H1 (cell line): ENCODE data around the gene STAC2. TPM values are rescaled to one million over a fixed set of nuclear protein-coding genes. Genes with fewer than 3 reads are reported as not detected.

Experiments used
- CTCF ChIA-PET: fragments of 300-600 bp; sonication (Branson Sonifier 250); formaldehyde crosslinking; loops from one replicate; lab custom pipeline; 2021; ENCODE audit not compliant: partially characterized antibody; lab: Charles Lee
- POLR2A ChIA-PET: fragments of 300-600 bp; sonication (Branson Sonifier 250); formaldehyde crosslinking; loops from one replicate; lab custom pipeline; 2021; ENCODE audit warnings: inconsistent platforms; ENCODE audit not compliant: partially characterized antibody; lab: Charles Lee
- DNase-seq, 2 experiments: peaks; one replicate each; pipeline versions ENCODE4 v3.0.0 to v3.0.0-alpha.2; 2010 to 2022; ENCODE audit warnings: low spot score in 2 of 2, low read depth in 1 of 2, mixed read lengths in 1 of 2
- FAIRE-seq: peaks from 2 replicates; lab custom pipeline; 2011; peaks lifted over from hg19 to GRCh38; lab: Jason Lieb, UNC
- H2AFZ ChIP-seq: 2 replicates; pipeline ENCODE4 v1.8.1; 2012; ENCODE audit warnings: low read length, inconsistent platforms
- H2AK5ac ChIP-seq: 2 replicates; pipeline ENCODE4 v1.6.1; 2013; ENCODE audit warnings: low read depth, low read length
- H2BK120ac ChIP-seq: replicated peaks from 2 replicates; pipeline ENCODE3; 2013; ENCODE audit warnings: low read depth, low read length, inconsistent platforms
- H2BK12ac ChIP-seq: 2 replicates; pipeline ENCODE4 v1.6.1; 2013; ENCODE audit warnings: low read depth, low read length
- H2BK15ac ChIP-seq: 2 replicates; pipeline ENCODE4 v1.6.1; 2013; ENCODE audit warnings: low read length
- H2BK20ac ChIP-seq: 2 replicates; pipeline ENCODE4 v1.6.1; 2013; ENCODE audit warnings: low read length
- H2BK5ac ChIP-seq: 2 replicates; pipeline ENCODE4 v1.6.1; 2013; ENCODE audit warnings: low read depth, low read length
- H3K14ac ChIP-seq: 2 replicates; pipeline ENCODE4 v1.6.1; 2013; ENCODE audit warnings: inconsistent platforms; ENCODE audit not compliant: insufficient read length
- H3K18ac ChIP-seq: 2 replicates; pipeline ENCODE4 v1.6.1; 2013; ENCODE audit warnings: low read length; ENCODE audit errors: extremely low read depth
- H3K23ac ChIP-seq: 2 replicates; pipeline ENCODE4 v1.6.1; 2013; ENCODE audit warnings: inconsistent platforms; ENCODE audit not compliant: insufficient read length
- H3K23me2 ChIP-seq: 2 replicates; pipeline ENCODE4 v1.6.1; 2013; ENCODE audit warnings: low read depth, low read length
- H3K27ac ChIP-seq: 2 replicates; pipeline ENCODE4 v1.6.1; 2011; ENCODE audit warnings: low read depth, low read length, inconsistent platforms
- H3K27me3 ChIP-seq, 4 experiments: replicated peaks in 1 of 4; 1 replicate in 1 of 4; 2 replicates in 3 of 4; pipeline versions ENCODE4 v1.6.1 to v1.8.1; 2011 to 2013; ENCODE audit warnings: low read length in 3 of 4, mild to moderate bottlenecking in 3 of 4, inconsistent platforms in 2 of 4, mixed read lengths in 2 of 4, moderate library complexity in 1 of 4; ENCODE audit not compliant: control insufficient read depth in 3 of 4, insufficient read depth in 3 of 4; ENCODE audit errors: extremely low read depth in 1 of 4
- H3K36me3 ChIP-seq, 4 experiments: 2 replicates each; pipeline versions ENCODE4 v1.6.1 to v1.8.1; 2011 to 2013; ENCODE audit warnings: mild to moderate bottlenecking in 4 of 4, low read length in 3 of 4, moderate library complexity in 2 of 4, control low read depth in 1 of 4, inconsistent platforms in 1 of 4; ENCODE audit not compliant: insufficient read depth in 4 of 4, control insufficient read depth in 2 of 4
- H3K4ac ChIP-seq: replicated peaks from 2 replicates; pipeline ENCODE3; 2013; ENCODE audit warnings: low read length, low read depth, mixed read lengths, inconsistent platforms; ENCODE audit not compliant: insufficient read length
- H3K4me1 ChIP-seq, 4 experiments: replicated peaks in 1 of 4; 1 replicate in 1 of 4; 2 replicates in 3 of 4; pipeline versions ENCODE4 v1.6.1 to v1.8.1; 2011 to 2013; ENCODE audit warnings: low read length in 3 of 4, inconsistent platforms in 2 of 4, mixed read lengths in 1 of 4; ENCODE audit not compliant: insufficient read depth in 4 of 4, control insufficient read depth in 3 of 4
- H3K4me2 ChIP-seq, 2 experiments: 2 replicates each; pipeline versions ENCODE4 v1.6.1 to v1.8.1; 2011 to 2013; ENCODE audit warnings: low read depth in 2 of 2, low read length in 2 of 2, control low read depth in 1 of 2, inconsistent platforms in 1 of 2, mild to moderate bottlenecking in 1 of 2; ENCODE audit not compliant: insufficient read depth in 1 of 2
- H3K4me3 ChIP-seq, 4 experiments: fragments of 200-600, 300-600 bp in 1 of 4; sonication (generic), shearing (Covaris generic), sonication (Bioruptor Twin) in 1 of 4; 2 replicates each; pipeline versions ENCODE4 v1.5.1 to v1.8.1; 2011 to 2016; ENCODE audit warnings: low read length in 4 of 4, low read depth in 3 of 4, control low read depth in 2 of 4, inconsistent platforms in 2 of 4, mild to moderate bottlenecking in 2 of 4, mixed read lengths in 1 of 4, moderate library complexity in 1 of 4; ENCODE audit not compliant: insufficient read depth in 2 of 4; ENCODE audit errors: extremely low read depth in 1 of 4
- H3K56ac ChIP-seq: replicated peaks from 2 replicates; pipeline ENCODE3; 2013; ENCODE audit warnings: low read depth, mild to moderate bottlenecking, mixed read lengths, low read length, inconsistent platforms; ENCODE audit not compliant: insufficient read length
- H3K79me1 ChIP-seq: 2 replicates; pipeline ENCODE4 v1.6.1; 2013; ENCODE audit warnings: low read depth, low read length, control low read depth
- H3K79me2 ChIP-seq, 2 experiments: 2 replicates each; pipeline versions ENCODE4 v1.6.1 to v1.8.1; 2012 to 2013; ENCODE audit warnings: low read length in 2 of 2, mild to moderate bottlenecking in 2 of 2, inconsistent platforms in 1 of 2; ENCODE audit not compliant: insufficient read depth in 2 of 2, control insufficient read depth in 1 of 2
- H3K9ac ChIP-seq, 4 experiments: replicated peaks in 1 of 4; 1 replicate in 1 of 4; 2 replicates in 3 of 4; pipeline versions ENCODE4 v1.6.1 to v1.8.1; 2011 to 2013; ENCODE audit warnings: low read depth in 3 of 4, low read length in 3 of 4, control low read depth in 2 of 4, mild to moderate bottlenecking in 2 of 4, moderate library complexity in 2 of 4, inconsistent platforms in 1 of 4; ENCODE audit errors: extremely low read depth in 1 of 4
- H3K9me3 ChIP-seq, 2 experiments: 2 replicates each; pipeline versions ENCODE4 v1.6.1 to v1.8.1; 2012 to 2013; ENCODE audit warnings: mild to moderate bottlenecking in 2 of 2, moderate library complexity in 2 of 2, control low read depth in 1 of 2, inconsistent platforms in 1 of 2, low read depth in 1 of 2, low read length in 1 of 2, mixed read lengths in 1 of 2; ENCODE audit not compliant: insufficient read depth in 2 of 2
- H4K20me1 ChIP-seq, 2 experiments: replicated peaks in 1 of 2; 2 replicates each; pipeline versions ENCODE3 to v1.8.1; 2011 to 2013; ENCODE audit warnings: inconsistent platforms in 2 of 2, low read length in 2 of 2, mild to moderate bottlenecking in 1 of 2; ENCODE audit not compliant: insufficient read depth in 2 of 2, control insufficient read depth in 1 of 2
- H4K5ac ChIP-seq: 2 replicates; pipeline ENCODE4 v1.6.1; 2013; ENCODE audit warnings: low read length, low read depth, mixed read lengths, inconsistent platforms; ENCODE audit not compliant: insufficient read length
- H4K8ac ChIP-seq: 2 replicates; pipeline ENCODE4 v1.8.0; 2013; ENCODE audit warnings: mild to moderate bottlenecking, moderate library complexity, low read length, inconsistent platforms; ENCODE audit not compliant: insufficient read depth; ENCODE audit errors: extremely low read depth
- H4K91ac ChIP-seq: replicated peaks from 2 replicates; pipeline ENCODE3; 2013; ENCODE audit warnings: low read length, mixed read lengths, inconsistent platforms; ENCODE audit not compliant: insufficient read length
- CEBPB ChIP-seq: IDR thresholded peaks from 2 replicates; pipeline ENCODE4 v1.6.1; 2012; ENCODE audit warnings: low read depth, low read length
- CTCF ChIP-seq, 3 experiments: IDR thresholded peaks; 1 replicate in 2 of 3; 2 replicates in 1 of 3; pipeline versions ENCODE4 v1.5.1 to v1.6.1; 2011; ENCODE audit warnings: low read length in 3 of 3, mild to moderate bottlenecking in 3 of 3, inconsistent platforms in 2 of 3, low read depth in 1 of 3, moderate library complexity in 1 of 3; ENCODE audit not compliant: insufficient read depth in 1 of 3; ENCODE audit errors: control extremely low read depth in 1 of 3
- EP300 ChIP-seq, 2 experiments: IDR thresholded peaks; 1 replicate in 1 of 2; 2 replicates in 1 of 2; pipeline ENCODE4 v1.6.1; 2011 to 2012; ENCODE audit warnings: low read depth in 2 of 2, low read length in 2 of 2, mild to moderate bottlenecking in 2 of 2, borderline replicate concordance in 1 of 2, inconsistent platforms in 1 of 2, moderate library complexity in 1 of 2
- HDAC6 ChIP-seq: IDR thresholded peaks from one replicate; pipeline ENCODE4 v1.7.1; 2012; ENCODE audit warnings: low read depth, mild to moderate bottlenecking, inconsistent platforms, low read length, moderate library complexity
- KDM5A ChIP-seq: fragments of 200-600 bp; IDR thresholded peaks from 2 replicates; pipeline ENCODE4 v1.7.1; 2012; ENCODE audit warnings: mild to moderate bottlenecking, low read length, inconsistent platforms, mixed read lengths
- NANOG ChIP-seq: IDR thresholded peaks from 2 replicates; pipeline ENCODE4 v1.6.1; 2011; ENCODE audit warnings: low read length, low read depth, mild to moderate bottlenecking, inconsistent platforms; ENCODE audit not compliant: insufficient read depth, poor library complexity, severe bottlenecking
- NRF1 ChIP-seq: IDR thresholded peaks from 2 replicates; pipeline ENCODE4 v1.6.1; 2011; ENCODE audit warnings: mild to moderate bottlenecking, low read depth, low read length, improper control_type of control experiment
- PHF8 ChIP-seq: fragments of 200-600 bp; sonication (generic); conservative IDR thresholded peaks from 2 replicates; pipeline ENCODE4 v1.7.1; 2012; ENCODE audit warnings: low read depth, mild to moderate bottlenecking, inconsistent platforms, low read length, moderate library complexity
- RNF2 ChIP-seq: fragments of 200-900, 300-1000 bp; sonication (generic); IDR thresholded peaks from 2 replicates; pipeline ENCODE4 v1.7.1; 2016; ENCODE audit warnings: borderline replicate concordance, low read depth, mild to moderate bottlenecking, antibody characterized with exemption, low read length; ENCODE audit not compliant: poor library complexity, severe bottlenecking; ENCODE audit errors: missing control alignments
- SIRT6 ChIP-seq: IDR thresholded peaks from one replicate; pipeline ENCODE4 v1.7.1; 2012; ENCODE audit warnings: low read length, inconsistent platforms
- WGBS, 2 experiments: shearing (Covaris generic) in 1 of 2; methylation state at CpG; one replicate each; pipeline versions ENCODE4 v1.1.6 to v1.1.7; 2013 to 2015; ENCODE audit warnings: low lambda C conversion rate in 2 of 2, mixed read lengths in 2 of 2, inconsistent platforms in 1 of 2, low coverage in 1 of 2, missing lambda C conversion rate in 1 of 2; ENCODE audit not compliant: insufficient replicate concordance in 2 of 2, insufficient coverage in 1 of 2, insufficient read length in 1 of 2; ENCODE audit errors: extremely low coverage in 1 of 2, missing lambda C conversion rate in 1 of 2; 5-methylcytosine and 5-hydroxymethylcytosine counted together
- polyA plus RNA-seq, 7 experiments: library from polyadenylated mRNA; depleted of rRNA in 3 of 7; stranded (reverse) in 5 of 7; unstranded in 2 of 7; fragments of >200 nt in 5 of 7; fragments of 200-250 nt in 2 of 7; gene quantifications; 1 replicate in 5 of 7; 2 replicates in 1 of 7; 4 replicates in 1 of 7; pipeline versions ENCODE4 v1.2.1 to v1.2.3, GENCODE V29; 2011 to 2013; ENCODE audit warnings: missing spikeins in 2 of 7, mixed read lengths in 2 of 7
- total RNA-seq: library from RNA; stranded (reverse); fragmentation: NEBNext Ultra II Directional; extraction: Animal tissue kit (Norgen Biotek cat#: 25700); gene quantifications from 2 replicates; pipeline ENCODE4 v1.2.1, GENCODE V29; 2021

STAC2 gene
- total and polyA plus RNA-seq, 2 of the 8 experiments (the other 6 are each of a cell fraction or from before 2014, with no cell fraction given), result 1.5 to 6.0 TPM

GRCh38 chr17:39192901-39193300 is 32.8 kb downstream of the STAC2 start:
- peaks cover 0 to 23% (median 20%) of the 10 kb centered on the region in 4 experiments; a peak in 6 of 7 replicates for H3K4me1 ChIP-seq
- TF ChIP-seq NRF1, result no peak
- no peak for TF ChIP-seq SIRT6
- no peak for TF ChIP-seq EP300 (IDR thresholded peaks at IDR 0.05; ENCODE audit: borderline replicate concordance in 1 of 2, low read depth in 2 of 2, low read length in 2 of 2)
- no peak for TF ChIP-seq NANOG
- no peak for TF ChIP-seq RNF2
- TF ChIP-seq KDM5A, result no peak
- TF ChIP-seq CEBPB, result no peak
- TF ChIP-seq HDAC6, result no peak
- no peak for TF ChIP-seq PHF8
- TF ChIP-seq CTCF (IDR thresholded peaks at IDR 0.05; ENCODE audit: control extremely low read depth in 1 of 3, insufficient read depth in 1 of 3, low read depth in 1 of 3, low read length in 3 of 3), result no peak

More at GRCh38 chr17:39192901-39193300, 32.8 kb downstream of the STAC2 start:
- no peak overlapping the region for H4K5ac ChIP-seq
- no peak overlapping the region for H3K27ac ChIP-seq
- H2AK5ac ChIP-seq, result peak overlapping the region; percentile 60; the same call in 1 of the 2 replicates
- WGBS, 2 experiments, result 91% methylated on average over 15 of the region's 16 CpGs; no CpG with 5 or more reads in 1 of the 2 experiments
- H3K4ac ChIP-seq, result no peak overlapping the region
- POLR2A ChIA-PET, result interaction anchor here (1.1 to 5.9 kb wide), 3 partner anchors 13 to 51 kb away, joined by 3 to 51 read pairs (median 5); no protein-coding TSS in a partner anchor
- no peak overlapping the region; a peak in 1 of 8 replicates for H3K4me3 ChIP-seq
- H3K9me3 ChIP-seq, result no peaks in the 10 kb centered on the region
- peaks cover 5 to 40% (median 20%) of the 10 kb centered on the region in 4 experiments; a peak in 7 of 8 replicates for H3K36me3 ChIP-seq
- H3K79me1 ChIP-seq, result peaks cover 19% of the 10 kb centered on the region
- H4K91ac ChIP-seq, result no peak overlapping the region
- no peak overlapping the region for H3K9ac ChIP-seq
- H3K18ac ChIP-seq, result no peak overlapping the region
- H2BK12ac ChIP-seq, result peak overlapping the region; percentile 87; the same call in 1 of the 2 replicates
- peaks cover 2 to 27% of the 10 kb centered on the region in 2 experiments for H4K20me1 ChIP-seq
- H3K23ac ChIP-seq, result no peak overlapping the region
- no peak overlapping the region for H2AFZ ChIP-seq
- CTCF ChIA-PET, result interaction anchor here (1.0 to 3.8 kb wide), 10 partner anchors 9 to 330 kb away, joined by 3 to 22 read pairs (median 4); no protein-coding TSS in a partner anchor
- no peak overlapping the region for H3K14ac ChIP-seq
- no peak overlapping the region for H2BK20ac ChIP-seq
- H2BK5ac ChIP-seq, result peak overlapping the region; percentile 80
- peaks cover 0 to 34% of the 10 kb centered on the region in 2 experiments; a peak in 1 of 4 replicates for H3K79me2 ChIP-seq
- FAIRE-seq (no peak), DNase-seq (no peak)
- H2BK120ac ChIP-seq, result no peak overlapping the region
- no peaks in the 10 kb centered on the region for H3K27me3 ChIP-seq
- no peak overlapping the region; a peak in 1 of 4 replicates for H3K4me2 ChIP-seq
- no peak overlapping the region for H4K8ac ChIP-seq
- H3K56ac ChIP-seq, result no peak overlapping the region
- peaks cover 6% of the 10 kb centered on the region; the same call in 1 of the 2 replicates for H3K23me2 ChIP-seq
- H2BK15ac ChIP-seq, result no peak overlapping the region
